GM12878 (cell line): ENCODE results near the gene CCDC149. TPM values are rescaled to one million over a fixed set of nuclear protein-coding genes. Genes with fewer than 3 reads are reported as not detected.

Experiments used
- ATAC-seq: fragments of 200-7000 bp; cut with Tn5 transposase; 3 replicates; pipeline ENCODE4 v1.9.1; 2020; ENCODE audit warnings: mild to moderate bottlenecking, moderate library complexity
- BruUV-seq: library from RNA; stranded (reverse); fragments of 400-500 nt; replicated peaks from 2 replicates; lab custom pipeline; 2021; lab: Mats Ljungman, UMichigan
- CTCF ChIA-PET: fragments of 300-600 bp; sonication (Branson Sonifier 250); formaldehyde crosslinking; extraction: SDS; loops from one replicate; lab custom pipeline; 2021; ENCODE audit warnings: inconsistent platforms; lab: Yijun Ruan, JAX
- POLR2A ChIA-PET: fragments of 350-600 bp; formaldehyde crosslinking; extraction: SDS; loops from one replicate; lab custom pipeline; 2021; ENCODE audit warnings: inconsistent platforms; lab: Charles Lee
- RAD21 ChIA-PET: fragments of 300-600 bp; sonication (Branson Sonifier 250); formaldehyde crosslinking; loops from one replicate; lab custom pipeline; 2023; ENCODE audit warnings: antibody characterized with exemption; ENCODE audit not compliant: unreplicated experiment; lab: Charles Lee
- SMC1A ChIA-PET: fragments of 300-600 bp; sonication (Branson Sonifier 250); formaldehyde crosslinking; loops from one replicate; lab custom pipeline; 2023; ENCODE audit not compliant: unreplicated experiment, uncharacterized antibody; lab: Charles Lee
- DNase-seq: peaks from one replicate; pipeline ENCODE4 v3.0.0-alpha.2; 2011; ENCODE audit warnings: low read depth, low spot score
- FAIRE-seq: peaks from 3 replicates; lab custom pipeline; 2011; peaks lifted over from hg19 to GRCh38; lab: Jason Lieb, UNC
- H2AFZ ChIP-seq: 2 replicates; pipeline ENCODE4 v1.6.0; 2011; ENCODE audit warnings: low read depth, low read length, control low read depth; ENCODE audit not compliant: control insufficient read depth
- H3K27ac ChIP-seq: 2 replicates; pipeline ENCODE4 v1.5.1; 2011; ENCODE audit warnings: control low read depth; ENCODE audit not compliant: control insufficient read depth, insufficient read depth
- H3K27me3 ChIP-seq, 2 experiments: replicated peaks in 1 of 2; 2 replicates each; pipeline versions ENCODE4 v1.6.0 to v1.6.1; 2011; ENCODE audit warnings: low read length in 1 of 2; ENCODE audit not compliant: control insufficient read depth in 2 of 2, insufficient read depth in 2 of 2
- H3K36me3 ChIP-seq, 2 experiments: 2 replicates each; pipeline ENCODE4 v1.5.1; 2011; ENCODE audit warnings: low read length in 1 of 2; ENCODE audit not compliant: control insufficient read depth in 2 of 2, insufficient read depth in 2 of 2
- H3K4me1 ChIP-seq: 2 replicates; pipeline ENCODE4 v1.6.1; 2011; ENCODE audit warnings: mild to moderate bottlenecking, low read length, moderate library complexity, mixed read lengths; ENCODE audit not compliant: control insufficient read depth, insufficient read depth
- H3K4me2 ChIP-seq: 2 replicates; pipeline ENCODE4 v1.6.0; 2011; ENCODE audit warnings: control low read depth; ENCODE audit not compliant: control insufficient read depth, insufficient read depth
- H3K4me3 ChIP-seq: fragments of 200-600 bp; sonication (generic); 2 replicates; pipeline ENCODE4 v1.5.1; 2016
- H3K79me2 ChIP-seq: 2 replicates; pipeline ENCODE4 v1.6.0; 2011; ENCODE audit warnings: low read length; ENCODE audit not compliant: control insufficient read depth, insufficient read depth
- H3K9ac ChIP-seq: 2 replicates; pipeline ENCODE4 v1.8.0; 2011; ENCODE audit warnings: low read length, control low read depth, mixed read lengths; ENCODE audit not compliant: control insufficient read depth, insufficient read depth
- H3K9me3 ChIP-seq: replicated peaks from 3 replicates; pipeline ENCODE4 v1.5.1; 2011; ENCODE audit warnings: mild to moderate bottlenecking, low read length; ENCODE audit not compliant: control insufficient read depth, insufficient read depth
- H4K20me1 ChIP-seq: 2 replicates; pipeline ENCODE4 v1.6.0; 2011; ENCODE audit not compliant: control insufficient read depth, insufficient read depth
- BACH1 ChIP-seq: fragments of 450-650 bp; IDR thresholded peaks from 2 replicates; pipeline ENCODE4 v1.6.1; 2017; ENCODE audit warnings: mild to moderate bottlenecking, borderline replicate concordance
- CBX3 ChIP-seq: fragments of 200-600 bp; sonication (generic); IDR thresholded peaks from 2 replicates; pipeline ENCODE4 v1.6.1; 2016; ENCODE audit warnings: low read depth, borderline replicate concordance
- ESRRA ChIP-seq: IDR thresholded peaks from 2 replicates; pipeline ENCODE4 v1.6.1; 2012; ENCODE audit warnings: mild to moderate bottlenecking, low read length, improper control_type of control experiment
- HDAC2 ChIP-seq: fragments of 200-600 bp; sonication (generic); IDR thresholded peaks from 2 replicates; pipeline ENCODE4 v1.6.1; 2017
- LARP7 ChIP-seq: fragments of 450-650 bp; IDR thresholded peaks from 2 replicates; pipeline ENCODE4 v1.6.1; 2017; ENCODE audit warnings: mild to moderate bottlenecking
- MXI1 ChIP-seq: fragments of 150-350 bp; IDR thresholded peaks from 2 replicates; pipeline ENCODE4 v1.6.1; 2011; ENCODE audit warnings: low read depth, mild to moderate bottlenecking, inconsistent platforms, low read length, improper control_type of control experiment
- NFIC ChIP-seq: IDR thresholded peaks from 2 replicates; pipeline ENCODE4 v1.6.1; 2012; ENCODE audit warnings: low read depth, mild to moderate bottlenecking, inconsistent platforms, low read length, moderate library complexity
- RUNX3 ChIP-seq: IDR thresholded peaks from 2 replicates; pipeline ENCODE4 v1.6.1; 2012; ENCODE audit warnings: low read length, inconsistent platforms
- SMAD1 ChIP-seq: fragments of 450-650 bp; IDR thresholded peaks from 2 replicates; pipeline ENCODE4 v1.6.1; 2018; ENCODE audit warnings: mild to moderate bottlenecking, low read depth; ENCODE audit not compliant: partially characterized antibody
- STAT1 ChIP-seq: fragments of 450-650 bp; conservative IDR thresholded peaks from 2 replicates; pipeline ENCODE4 v1.6.1; 2014; ENCODE audit warnings: antibody characterized with exemption, mild to moderate bottlenecking
- WGBS: methylation state at CpG from one replicate; pipeline ENCODE4 v1.1.6; 2016; ENCODE audit warnings: low lambda C conversion rate; ENCODE audit not compliant: insufficient replicate concordance, insufficient coverage; ENCODE audit errors: missing lambda C conversion rate; 5-methylcytosine and 5-hydroxymethylcytosine counted together
- in situ Hi-C: fragments of 300-500 bp; cut with MboI; formaldehyde crosslinking; loops from 9 replicates; pipeline ENCODE4 v1.14.3; 2018; ENCODE audit warnings: mixed read lengths
- intact Hi-C: fragments of 100-400 bp; cut with micrococcal nuclease; formaldehyde crosslinking; loops from one replicate; pipeline ENCODE4 v1.14.2; 2022; ENCODE audit not compliant: unreplicated experiment
- polyA plus RNA-seq, 11 experiments: library from polyadenylated mRNA; depleted of rRNA in 4 of 11; unstranded in 6 of 11; stranded (reverse) in 5 of 11; fragments of >200 nt; fragmentation: Nextera tagmentation in 4 of 11; fragmentation: Illumina TruSeq in 1 of 11; extraction: Ambion mirVana in 4 of 11; extraction: Trizol in 1 of 11; gene quantifications; 1 replicate in 1 of 11; 2 replicates in 10 of 11; pipeline versions ENCODE4 v1.2.1 to v1.2.3, GENCODE V29; 2011 to 2016; ENCODE audit warnings: inconsistent platforms in 2 of 11, missing spikeins in 2 of 11, low read depth in 1 of 11
- total RNA-seq, 4 experiments: library from RNA; depleted of rRNA in 3 of 4; stranded (reverse); fragments of >200 nt in 3 of 4; fragmentation: Illumina TruSeq in 1 of 4; extraction: Trizol in 1 of 4; gene quantifications; 2 replicates each; pipeline versions ENCODE4 v1.2.1 to v1.2.3, GENCODE V29; 2013 to 2021

Gene CCDC149
- total and polyA plus RNA-seq, 10 of the 15 experiments (the other 5 are each of a cell fraction or from before 2014, with no cell fraction given), result 0.03 to 0.04 (median 0.04) TPM; not detected in 7

- no peak overlapping the region for H3K27ac ChIP-seq
- H4K20me1 ChIP-seq, result no peaks in the 10 kb centered on the region
- 52% methylated on average over 8 of the region's 8 CpGs for WGBS
- TF ChIP-seq MXI1 (no peak), SMAD1 (no peak), HDAC2 (no peak), STAT1 (no peak), BACH1 (no peak), NFIC (no peak), RUNX3 (no peak)
- no peak overlapping the region for H3K9ac ChIP-seq
- no peaks in the 10 kb centered on the region for H3K36me3 ChIP-seq
- SMC1A ChIA-PET, result no interaction called here
- no TSS peak for BruUV-seq
- DNase-seq (no peak), FAIRE-seq (no peak), ATAC-seq (no peak)
- CTCF ChIA-PET, result no interaction called here
- no peak overlapping the region for H2AFZ ChIP-seq
- H3K27me3 ChIP-seq, result peaks cover 0 to 2% of the 10 kb centered on the region in 2 experiments; a peak in 2 of 4 replicates
- no peaks in the 10 kb centered on the region for H3K79me2 ChIP-seq
- in situ Hi-C loops, result no loop called here
- intact Hi-C loops, result no loop called here
- H3K4me2 ChIP-seq, result no peak overlapping the region
- no peaks in the 10 kb centered on the region; the same call in 1 of the 2 replicates for H3K4me1 ChIP-seq
- no peak overlapping the region for H3K4me3 ChIP-seq
- no peaks in the 10 kb centered on the region for H3K9me3 ChIP-seq
- POLR2A ChIA-PET, result no interaction called here
- RAD21 ChIA-PET, result no interaction called here
Measured at GRCh38 chr4:24845132-24845531, 67.7 kb downstream of the CCDC149 start.

- H3K27me3 ChIP-seq, result peaks cover 0 to 2% of the 10 kb centered on the region in 2 experiments; a peak in 2 of 4 replicates
- TF ChIP-seq LARP7, result no peak
- TF ChIP-seq CBX3, result no peak
- TF ChIP-seq ESRRA, result no peak
- TF ChIP-seq, all 136 proteins: peak for 0
- Histone ChIP-seq H3K27ac (no peak overlapping the region), H3K4me3 (no peak overlapping the region), H2AFZ (no peak overlapping the region), H3K9me3 (no peaks in the 10 kb centered on the region), H4K20me1 (no peaks in the 10 kb centered on the region), H3K79me2 (no peaks in the 10 kb centered on the region), H3K36me3 (no peaks in the 10 kb centered on the region), H3K9ac (no peak overlapping the region), H3K4me2 (no peak overlapping the region), H3K4me1 (no peaks in the 10 kb centered on the region; the same call in 1 of the 2 replicates)
- in situ Hi-C loops (no loop called here), intact Hi-C loops (no loop called here)
- WGBS, result 8% methylated on average over 3 of the region's 3 CpGs
- DNase-seq (no peak), FAIRE-seq (no peak), ATAC-seq (no peak)
- no TSS peak for BruUV-seq
- CTCF ChIA-PET, result no interaction called here
- RAD21 ChIA-PET, result no interaction called here
- POLR2A ChIA-PET, result no interaction called here
- SMC1A ChIA-PET, result no interaction called here
Measured at GRCh38 chr4:24843096-24843495, 69.7 kb downstream of the CCDC149 start.
